ENCODE measurements around the gene MAPK12. TPM values are rescaled to one million over a fixed set of nuclear protein-coding genes. Genes with fewer than 3 reads are reported as not detected.
A peak's percentile ranks its signal among the peaks of the same experiment; 100 is the strongest.

MAPK12 gene
- total RNA-seq, 1 experiment from 2014 or later, result 21.1 TPM

- intact Hi-C loops (cut with micrococcal nuclease; ENCODE audit: unreplicated experiment), result no loop called here
- no peak overlapping the region for H3K4me3 Mint-ChIP-seq (ENCODE audit: low read depth, unreplicated experiment)
- H3K36me3 Mint-ChIP-seq (ENCODE audit: insufficient read depth, unreplicated experiment), result peaks cover 58% of the 10 kb centered on the region
- H3K27me3 Mint-ChIP-seq (ENCODE audit: unreplicated experiment), result no peaks in the 10 kb centered on the region
- no peak for DNase-seq
- TF ChIP-seq CTCF (IDR thresholded peaks at IDR 0.05; ENCODE audit: unreplicated experiment), result no peak
- CTCF ChIA-PET, result no interaction called here
- H3K9me3 Mint-ChIP-seq (ENCODE audit: low read depth, unreplicated experiment), result no peaks in the 10 kb centered on the region
- BruUV-seq (replicated peaks), result no TSS peak
- peak overlapping the region; percentile 24 for H3K27ac Mint-ChIP-seq (ENCODE audit: unreplicated experiment)
- H3K4me1 Mint-ChIP-seq (ENCODE audit: low read depth, unreplicated experiment), result peaks cover 20% of the 10 kb centered on the region
Measured at GRCh38 chr22:50308986-50309600, 47.6 kb upstream of the MAPK12 start.

GRCh38 chr22:50308597-50308935 lies 47.1 kb upstream of the MAPK12 start:
- BruUV-seq (replicated peaks), result no TSS peak
- Mint-ChIP-seq H3K4me3 (ENCODE audit: low read depth, unreplicated experiment) (no peak overlapping the region), H3K4me1 (ENCODE audit: low read depth, unreplicated experiment) (peaks cover 25% of the 10 kb centered on the region), H3K27ac (ENCODE audit: unreplicated experiment) (peak overlapping the region; percentile 24), H3K27me3 (ENCODE audit: unreplicated experiment) (no peaks in the 10 kb centered on the region), H3K36me3 (ENCODE audit: insufficient read depth, unreplicated experiment) (peaks cover 58% of the 10 kb centered on the region), H3K9me3 (ENCODE audit: low read depth, unreplicated experiment) (no peaks in the 10 kb centered on the region)
- intact Hi-C loops (cut with micrococcal nuclease; ENCODE audit: unreplicated experiment), result no loop called here
- no peak for DNase-seq
- CTCF ChIA-PET, result no interaction called here
- no peak for TF ChIP-seq CTCF (IDR thresholded peaks at IDR 0.05; ENCODE audit: unreplicated experiment)

- CTCF ChIA-PET, result interaction anchor here (0.6 kb wide), 1 partner anchor 54 kb away, joined by 3 read pairs; no protein-coding TSS in a partner anchor
Measured at GRCh38 chr22:50307890-50308596, 46.6 kb upstream of the MAPK12 start.

More at GRCh38 chr22:50307890-50308596, 46.6 kb upstream of the MAPK12 start:
- no peak for DNase-seq
- H3K36me3 Mint-ChIP-seq (ENCODE audit: insufficient read depth, unreplicated experiment), result peaks cover 61% of the 10 kb centered on the region
- H3K27ac Mint-ChIP-seq (ENCODE audit: unreplicated experiment), result peak overlapping the region; percentile 24
- H3K9me3 Mint-ChIP-seq (ENCODE audit: low read depth, unreplicated experiment), result no peaks in the 10 kb centered on the region
- H3K4me1 Mint-ChIP-seq (ENCODE audit: low read depth, unreplicated experiment), result peaks cover 31% of the 10 kb centered on the region
- TF ChIP-seq CTCF (IDR thresholded peaks at IDR 0.05; ENCODE audit: unreplicated experiment), result no peak
- H3K27me3 Mint-ChIP-seq (ENCODE audit: unreplicated experiment), result no peaks in the 10 kb centered on the region
- H3K4me3 Mint-ChIP-seq (ENCODE audit: low read depth, unreplicated experiment), result peak overlapping the region; percentile 67
- BruUV-seq (replicated peaks), result no TSS peak
- intact Hi-C loops (cut with micrococcal nuclease; ENCODE audit: unreplicated experiment), result no loop called here
